Loucy (cell line): Measurements from ENCODE around the gene RASSF4.
A peak's percentile ranks its signal among the peaks of the same experiment; 100 is the strongest.

Experiments used
- H2AFZ ChIP-seq: fragments of 200-600 bp; sonication (generic); 2 replicates; pipeline ENCODE4 v1.6.0; 2016; ENCODE audit warnings: antibody characterized with exemption, mild to moderate bottlenecking, low read length, moderate library complexity
- H3F3A ChIP-seq: fragments of 200-600 bp; 2 replicates; pipeline ENCODE4 v1.6.0; 2016; ENCODE audit warnings: antibody characterized with exemption, low read depth, mild to moderate bottlenecking
- H3K27me3 ChIP-seq: fragments of 200-600 bp; sonication (generic); 2 replicates; pipeline ENCODE4 v1.6.1; 2014; ENCODE audit warnings: low read length, mild to moderate bottlenecking; ENCODE audit not compliant: insufficient read depth, poor library complexity, severe bottlenecking
- H3K36me3 ChIP-seq: fragments of 200-600 bp; sonication (generic); 2 replicates; pipeline ENCODE4 v1.6.1; 2016; ENCODE audit warnings: low read length; ENCODE audit not compliant: insufficient read depth
- H3K4me1 ChIP-seq: fragments of 200-600 bp; sonication (generic); 2 replicates; pipeline ENCODE4 v1.5.1; 2014; ENCODE audit warnings: low read length, mild to moderate bottlenecking; ENCODE audit not compliant: insufficient read depth, poor library complexity, severe bottlenecking
- H3K4me2 ChIP-seq: fragments of 200-600 bp; sonication (generic); 2 replicates; pipeline ENCODE4 v1.6.0; 2014; ENCODE audit warnings: antibody characterized with exemption, low read length, low read depth, mild to moderate bottlenecking; ENCODE audit not compliant: poor library complexity, severe bottlenecking
- H3K4me3 ChIP-seq: fragments of 200-600 bp; sonication (generic); 2 replicates; pipeline ENCODE4 v1.5.1; 2014; ENCODE audit warnings: low read length, mild to moderate bottlenecking, mixed read lengths; ENCODE audit not compliant: poor library complexity, severe bottlenecking
- H3K79me2 ChIP-seq: fragments of 200-600 bp; sonication (generic); 2 replicates; pipeline ENCODE4 v1.6.1; 2014; ENCODE audit warnings: low read length; ENCODE audit not compliant: insufficient read depth
- H3K9ac ChIP-seq: fragments of 200-600 bp; sonication (generic); 2 replicates; pipeline ENCODE4 v1.6.0; 2014; ENCODE audit warnings: mild to moderate bottlenecking, low read depth, low read length, moderate library complexity; ENCODE audit not compliant: poor library complexity, severe bottlenecking
- H3K9me2 ChIP-seq: fragments of 200-600 bp; sonication (generic); replicated peaks from 2 replicates; pipeline ENCODE4 v1.6.1; 2016; ENCODE audit warnings: low read depth, low read length, mixed read lengths
- H3K9me3 ChIP-seq: fragments of 200-600 bp; sonication (generic); 2 replicates; pipeline ENCODE4 v1.6.1; 2014; ENCODE audit warnings: mild to moderate bottlenecking, antibody characterized with exemption, low read length, low read depth; ENCODE audit not compliant: insufficient read depth
- H4K20me1 ChIP-seq: fragments of 200-600 bp; sonication (generic); 2 replicates; pipeline ENCODE4 v1.6.0; 2014; ENCODE audit warnings: antibody characterized with exemption, low read length, mild to moderate bottlenecking; ENCODE audit not compliant: insufficient read depth, poor library complexity, severe bottlenecking
- EZH2phosphoT487 ChIP-seq: fragments of 200-600 bp; IDR thresholded peaks from 2 replicates; pipeline ENCODE4 v1.6.1; 2018; ENCODE audit warnings: antibody characterized with exemption, mild to moderate bottlenecking, moderate library complexity, borderline replicate concordance
- TF ChIP-seq, protein P1 (sequence below): fragments of 200-600 bp; sonication (generic); conservative IDR thresholded peaks from 2 replicates; pipeline ENCODE4 v1.5.1; 2014; ENCODE audit warnings: mild to moderate bottlenecking, antibody characterized with exemption, low read length

Gene RASSF4

DNA sequence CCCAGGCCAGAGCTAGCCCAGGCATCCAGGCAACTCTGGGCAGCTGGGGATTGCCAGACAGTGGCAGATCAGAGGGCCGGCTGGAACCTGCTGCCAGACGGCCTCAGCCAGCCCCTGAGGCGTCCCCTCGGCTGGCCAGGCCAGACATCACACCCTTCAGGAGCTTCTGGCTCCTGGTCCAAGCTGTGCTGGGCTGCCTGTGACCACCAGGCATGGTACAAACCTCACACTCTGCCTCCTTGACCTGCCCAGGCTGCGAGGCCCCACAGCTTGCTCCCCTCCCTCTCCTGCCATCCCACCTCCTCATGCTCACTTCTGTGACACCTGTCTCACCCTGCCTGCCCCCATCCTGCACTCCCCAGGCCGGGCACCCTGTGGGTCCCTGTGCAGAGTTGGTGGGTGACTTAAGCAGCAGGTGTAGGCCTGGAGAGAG is 13.3 kb downstream of the RASSF4 start:
- no peaks in the 10 kb centered on the region for H3F3A ChIP-seq
- no peaks in the 10 kb centered on the region for H3K9me3 ChIP-seq
- no peak overlapping the region for H3K4me3 ChIP-seq
- no peaks in the 10 kb centered on the region for H3K27me3 ChIP-seq
- H3K4me2 ChIP-seq: no peak overlapping the region
- H4K20me1 ChIP-seq: no peaks in the 10 kb centered on the region
- H3K36me3 ChIP-seq: no peaks in the 10 kb centered on the region
- H3K9ac ChIP-seq: peak overlapping the region; percentile 85
- no peak for TF ChIP-seq EZH2phosphoT487
- TF ChIP-seq, protein P1, sequence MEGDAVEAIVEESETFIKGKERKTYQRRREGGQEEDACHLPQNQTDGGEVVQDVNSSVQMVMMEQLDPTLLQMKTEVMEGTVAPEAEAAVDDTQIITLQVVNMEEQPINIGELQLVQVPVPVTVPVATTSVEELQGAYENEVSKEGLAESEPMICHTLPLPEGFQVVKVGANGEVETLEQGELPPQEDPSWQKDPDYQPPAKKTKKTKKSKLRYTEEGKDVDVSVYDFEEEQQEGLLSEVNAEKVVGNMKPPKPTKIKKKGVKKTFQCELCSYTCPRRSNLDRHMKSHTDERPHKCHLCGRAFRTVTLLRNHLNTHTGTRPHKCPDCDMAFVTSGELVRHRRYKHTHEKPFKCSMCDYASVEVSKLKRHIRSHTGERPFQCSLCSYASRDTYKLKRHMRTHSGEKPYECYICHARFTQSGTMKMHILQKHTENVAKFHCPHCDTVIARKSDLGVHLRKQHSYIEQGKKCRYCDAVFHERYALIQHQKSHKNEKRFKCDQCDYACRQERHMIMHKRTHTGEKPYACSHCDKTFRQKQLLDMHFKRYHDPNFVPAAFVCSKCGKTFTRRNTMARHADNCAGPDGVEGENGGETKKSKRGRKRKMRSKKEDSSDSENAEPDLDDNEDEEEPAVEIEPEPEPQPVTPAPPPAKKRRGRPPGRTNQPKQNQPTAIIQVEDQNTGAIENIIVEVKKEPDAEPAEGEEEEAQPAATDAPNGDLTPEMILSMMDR: no peak
- H3K79me2 ChIP-seq: no peaks in the 10 kb centered on the region
- H2AFZ ChIP-seq: no peak overlapping the region
- H3K4me1 ChIP-seq: peaks cover 42% of the 10 kb centered on the region
- H3K9me2 ChIP-seq: no peaks in the 10 kb centered on the region

DNA sequence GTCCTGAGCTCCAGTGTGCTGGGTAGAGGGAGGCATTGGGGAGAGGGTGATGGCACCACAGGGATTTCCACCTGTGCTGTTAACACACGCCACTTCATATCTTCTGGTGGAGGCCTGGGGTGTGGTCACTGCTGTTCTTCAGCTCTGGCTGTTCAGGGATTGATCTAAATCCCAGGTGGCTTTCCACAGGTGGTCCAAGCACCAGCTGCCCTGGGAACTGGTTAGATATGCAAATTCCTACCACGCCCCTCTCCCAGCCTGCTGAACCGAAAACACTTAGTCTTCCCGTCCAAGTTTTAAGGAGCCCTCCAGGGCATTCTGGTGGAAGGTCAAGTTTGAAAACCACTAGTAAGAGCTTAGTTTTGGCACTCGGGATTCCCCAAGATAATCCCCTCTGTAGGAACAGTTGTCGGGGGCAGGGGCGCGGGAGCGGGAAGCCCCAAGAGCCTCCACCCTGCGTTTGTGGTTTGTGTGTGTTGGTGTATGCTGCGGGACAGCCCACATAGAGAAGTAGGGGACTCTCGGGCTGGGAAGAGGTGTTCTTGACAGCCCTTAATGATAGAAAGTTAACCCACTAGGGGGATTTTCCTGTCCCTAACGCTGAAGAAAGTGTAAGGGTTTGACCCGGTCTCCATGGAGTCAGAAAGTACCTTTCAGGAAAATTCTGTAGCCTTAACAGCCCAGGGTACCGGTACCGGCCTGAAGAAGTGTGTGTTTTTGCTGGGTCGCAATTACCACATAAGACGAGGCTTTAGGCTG is 13.9 kb downstream of the RASSF4 start:
- H2AFZ ChIP-seq: no peak overlapping the region
- no peaks in the 10 kb centered on the region for H3K9me3 ChIP-seq
- peak overlapping the region; percentile 79 for H3K4me2 ChIP-seq
- H3K27me3 ChIP-seq: no peaks in the 10 kb centered on the region
- peak overlapping the region; percentile 85 for H3K9ac ChIP-seq
- no peaks in the 10 kb centered on the region for H3K79me2 ChIP-seq
- H3K4me3 ChIP-seq: peak overlapping the region; percentile 72
- H3K4me1 ChIP-seq: peaks cover 40% of the 10 kb centered on the region
- TF ChIP-seq EZH2phosphoT487: no peak
- TF ChIP-seq, protein P1: no peak
- no peaks in the 10 kb centered on the region for H3K36me3 ChIP-seq
- H3K9me2 ChIP-seq: no peaks in the 10 kb centered on the region
- H4K20me1 ChIP-seq: no peaks in the 10 kb centered on the region
- no peaks in the 10 kb centered on the region for H3F3A ChIP-seq

DNA sequence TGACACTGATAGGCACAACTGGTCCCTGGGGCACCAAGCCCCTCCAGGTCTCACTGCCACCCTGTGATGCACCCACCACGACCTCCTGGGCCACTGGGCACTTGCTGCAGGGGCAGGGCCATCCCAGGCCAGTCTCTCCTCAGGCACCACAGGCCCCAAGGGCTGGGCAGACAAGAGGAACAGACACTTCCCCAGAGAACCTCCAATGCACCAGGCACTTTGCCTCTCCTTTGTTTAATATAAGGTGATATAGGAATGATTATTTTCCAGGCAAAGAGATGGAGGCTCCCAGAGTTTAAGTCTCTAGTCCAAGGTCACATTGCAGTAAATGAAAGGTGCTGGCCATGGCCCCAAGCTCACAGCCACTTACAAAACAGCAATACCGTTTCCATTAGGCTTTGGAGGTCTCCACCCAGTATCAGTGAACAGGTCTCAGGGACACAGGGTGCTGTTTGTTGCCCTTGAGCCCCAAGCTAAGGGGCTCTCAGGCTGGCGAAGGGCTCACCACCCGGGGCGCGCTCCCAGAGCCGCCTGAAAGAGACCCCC is 14.6 kb downstream of the RASSF4 start:
- Histone ChIP-seq H3K9ac (peak overlapping the region; percentile 85), H3F3A (no peaks in the 10 kb centered on the region), H3K4me1 (peaks cover 40% of the 10 kb centered on the region), H3K9me3 (no peaks in the 10 kb centered on the region), H3K4me3 (peak overlapping the region; percentile 72), H4K20me1 (no peaks in the 10 kb centered on the region), H3K9me2 (no peaks in the 10 kb centered on the region), H3K79me2 (no peaks in the 10 kb centered on the region), H3K4me2 (peak overlapping the region; percentile 79), H2AFZ (peak overlapping the region; percentile 73), H3K27me3 (no peaks in the 10 kb centered on the region), H3K36me3 (no peaks in the 10 kb centered on the region)
- no peak for TF ChIP-seq EZH2phosphoT487
- TF ChIP-seq, protein P1: no peak
